GM23248 (cell line): Measurements from ENCODE around the gene MFRP.

Experiments used
- EZH2 ChIP-seq: fragments of 200-600 bp; sonication (generic); IDR thresholded peaks from 2 replicates; pipeline ENCODE4 v1.6.1; 2018; ENCODE audit warnings: antibody characterized with exemption, mild to moderate bottlenecking; ENCODE audit not compliant: insufficient read depth, poor library complexity, severe bottlenecking
- EZH2phosphoT487 ChIP-seq: fragments of 200-600 bp; sonication (generic); IDR thresholded peaks from 2 replicates; pipeline ENCODE4 v1.6.1; 2018; ENCODE audit warnings: antibody characterized with exemption, moderate library complexity, mild to moderate bottlenecking, low read depth; ENCODE audit not compliant: insufficient read depth

DNA sequence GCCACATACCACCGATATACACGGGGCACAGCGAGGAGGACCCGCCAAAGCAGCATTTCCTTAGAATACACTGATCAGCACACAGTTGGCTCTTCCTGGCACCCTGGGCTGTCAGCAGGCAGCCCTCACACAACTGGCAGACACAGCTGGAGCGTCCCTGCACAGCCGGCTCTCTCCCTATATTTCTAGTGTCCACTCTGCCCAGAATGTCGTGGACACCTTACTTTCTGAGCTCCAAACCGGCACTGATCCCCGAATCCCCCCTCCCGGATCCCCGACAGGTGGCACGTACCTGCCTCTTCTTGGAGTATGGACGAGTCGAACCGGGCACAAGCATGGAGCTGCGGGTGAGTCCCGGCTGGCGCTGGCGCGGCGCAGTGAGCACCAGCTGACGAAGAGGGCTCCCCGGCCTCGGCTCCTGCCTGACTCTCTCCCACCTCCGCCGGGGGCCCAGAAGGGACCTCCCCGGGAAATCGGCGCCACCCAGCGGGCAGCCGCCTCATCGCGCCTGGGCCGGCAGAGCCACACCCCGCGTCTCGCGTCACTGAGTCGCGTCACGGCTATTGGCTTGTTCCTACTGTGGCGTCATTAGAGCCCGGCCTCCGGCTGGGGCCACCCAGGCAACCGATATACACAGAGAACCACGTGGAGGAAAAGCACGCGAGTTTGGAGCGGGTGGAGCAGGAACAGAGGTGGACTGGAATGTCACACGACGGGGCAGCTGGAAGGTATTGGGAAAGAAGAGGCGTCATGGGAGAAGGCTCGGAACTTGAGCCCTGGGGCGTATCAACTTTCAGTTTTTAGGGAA lies 34.9 kb upstream of the MFRP start, which contains the start of gene USP2:
- TF ChIP-seq EZH2phosphoT487 (no peak), EZH2 (no peak)
